IMR-90 (cell line): ENCODE measurements around the gene SH3BGRL3. TPM values are rescaled to one million over a fixed set of nuclear protein-coding genes. Genes with fewer than 3 reads are reported as not detected.

Source experiments
- ATAC-seq: fragments of 200-7000 bp; cut with Tn5 transposase; 2 replicates; pipeline ENCODE4 v1.9.1; 2020; ENCODE audit warnings: low read depth, mild to moderate bottlenecking, moderate library complexity
- BruUV-seq: library from RNA; stranded (reverse); fragments of 400-500 nt; replicated peaks from 2 replicates; lab custom pipeline; 2021; lab: Mats Ljungman, UMichigan
- CTCF ChIA-PET: fragments of 300-600 bp; formaldehyde crosslinking; extraction: SDS; loops from one replicate; lab custom pipeline; 2021; ENCODE audit warnings: antibody characterized with exemption; lab: Yijun Ruan, JAX
- POLR2A ChIA-PET: fragments of 300-600 bp; sonication (Branson Sonifier 250); formaldehyde crosslinking; loops from one replicate; lab custom pipeline; 2022; ENCODE audit warnings: antibody characterized with exemption; ENCODE audit not compliant: unreplicated experiment; lab: Charles Lee
- DNase-seq: peaks from one replicate; pipeline ENCODE4 v3.0.0; 2013
- H2AFZ ChIP-seq: replicated peaks from 2 replicates; pipeline ENCODE3; 2013; ENCODE audit warnings: low read length, mild to moderate bottlenecking; ENCODE audit not compliant: poor library complexity
- H2AK5ac ChIP-seq: 2 replicates; pipeline ENCODE4 v1.6.1; 2013; ENCODE audit warnings: low read depth, low read length, inconsistent platforms
- H2AK9ac ChIP-seq: replicated peaks from 2 replicates; pipeline ENCODE3; 2013; ENCODE audit warnings: mild to moderate bottlenecking, low read depth, low read length, moderate library complexity; ENCODE audit not compliant: poor library complexity
- H2BK120ac ChIP-seq: 2 replicates; pipeline ENCODE4 v1.6.1; 2013; ENCODE audit warnings: low read depth, low read length, inconsistent platforms
- H2BK15ac ChIP-seq: 3 replicates; pipeline ENCODE4 v1.6.1; 2013; ENCODE audit warnings: low read depth, low read length, inconsistent platforms
- H2BK20ac ChIP-seq: 2 replicates; pipeline ENCODE4 v1.6.1; 2013; ENCODE audit warnings: low read depth, mild to moderate bottlenecking, inconsistent platforms, low read length, moderate library complexity
- H2BK5ac ChIP-seq: 2 replicates; pipeline ENCODE4 v1.6.1; 2013; ENCODE audit warnings: mild to moderate bottlenecking, low read depth, low read length, inconsistent platforms; ENCODE audit not compliant: poor library complexity, severe bottlenecking
- H3K14ac ChIP-seq: replicated peaks from 2 replicates; pipeline ENCODE4 v1.6.1; 2013; ENCODE audit warnings: low read depth, low read length, inconsistent platforms
- H3K18ac ChIP-seq: 2 replicates; pipeline ENCODE4 v1.6.1; 2013; ENCODE audit warnings: low read depth, low read length, control low read depth
- H3K23ac ChIP-seq: 2 replicates; pipeline ENCODE4 v1.6.1; 2013; ENCODE audit warnings: low read depth, low read length, inconsistent platforms
- H3K27ac ChIP-seq: 2 replicates; pipeline ENCODE4 v1.5.1; 2013; ENCODE audit warnings: mild to moderate bottlenecking, control low read depth, low read length; ENCODE audit not compliant: insufficient read depth
- H3K27me3 ChIP-seq: 2 replicates; pipeline ENCODE4 v1.6.1; 2013; ENCODE audit warnings: low read length; ENCODE audit not compliant: control insufficient read depth, insufficient read depth
- H3K36me3 ChIP-seq: 2 replicates; pipeline ENCODE4 v1.6.1; 2013; ENCODE audit warnings: low read length, mixed read lengths; ENCODE audit not compliant: control insufficient read depth, insufficient read depth
- H3K4ac ChIP-seq: 2 replicates; pipeline ENCODE4 v1.6.1; 2013; ENCODE audit warnings: low read depth, low read length, inconsistent platforms
- H3K4me1 ChIP-seq: 2 replicates; pipeline ENCODE4 v1.6.1; 2013; ENCODE audit warnings: low read length, mixed read lengths; ENCODE audit not compliant: control insufficient read depth, insufficient read depth
- H3K4me2 ChIP-seq: 2 replicates; pipeline ENCODE4 v1.6.1; 2013; ENCODE audit warnings: low read depth, mild to moderate bottlenecking, control low read depth, low read length, moderate library complexity
- H3K4me3 ChIP-seq: 2 replicates; pipeline ENCODE4 v1.5.1; 2013; ENCODE audit warnings: low read depth, mild to moderate bottlenecking, control low read depth, low read length, moderate library complexity; ENCODE audit not compliant: insufficient read depth
- H3K56ac ChIP-seq: 2 replicates; pipeline ENCODE4 v1.6.1; 2013; ENCODE audit warnings: low read length, inconsistent platforms; ENCODE audit not compliant: insufficient read depth; ENCODE audit errors: extremely low read depth
- H3K79me1 ChIP-seq, 2 experiments: 2 replicates each; pipeline ENCODE4 v1.6.1; 2013; ENCODE audit warnings: low read length in 2 of 2, inconsistent platforms in 1 of 2, low read depth in 1 of 2
- H3K9ac ChIP-seq: 2 replicates; pipeline ENCODE4 v1.6.1; 2013; ENCODE audit warnings: low read depth, low read length, control low read depth
- H3K9me1 ChIP-seq: 2 replicates; pipeline ENCODE4 v1.6.1; 2013; ENCODE audit warnings: low read length, inconsistent platforms; ENCODE audit not compliant: insufficient read depth
- H3K9me3 ChIP-seq: 2 replicates; pipeline ENCODE4 v1.6.1; 2013; ENCODE audit warnings: low read length; ENCODE audit not compliant: control insufficient read depth, insufficient read depth
- H4K20me1 ChIP-seq: 2 replicates; pipeline ENCODE4 v1.6.1; 2013; ENCODE audit warnings: low read length, inconsistent platforms; ENCODE audit not compliant: insufficient read depth
- H4K5ac ChIP-seq: 2 replicates; pipeline ENCODE4 v1.6.1; 2013; ENCODE audit warnings: mild to moderate bottlenecking, low read depth, low read length, control low read depth
- H4K8ac ChIP-seq, 2 experiments: 2 replicates each; pipeline ENCODE4 v1.6.1; 2013; ENCODE audit warnings: low read depth in 2 of 2, low read length in 2 of 2, control low read depth in 1 of 2, inconsistent platforms in 1 of 2
- H4K91ac ChIP-seq: 2 replicates; pipeline ENCODE4 v1.6.1; 2013; ENCODE audit warnings: low read depth, low read length, inconsistent platforms; ENCODE audit not compliant: insufficient read depth
- BHLHE40 ChIP-seq: fragments of 150-350 bp; IDR thresholded peaks from 2 replicates; pipeline ENCODE4 v1.6.1; 2016; ENCODE audit warnings: mild to moderate bottlenecking, low read depth, low read length
- CEBPB ChIP-seq: IDR thresholded peaks from 2 replicates; pipeline ENCODE4 v1.6.1; 2012; ENCODE audit warnings: low read depth, low read length, improper control_type of control experiment
- CHD1 ChIP-seq: IDR thresholded peaks from 2 replicates; pipeline ENCODE4 v1.6.1; 2012; ENCODE audit warnings: low read depth, low read length, improper control_type of control experiment
- FOS ChIP-seq: fragments of 150-350 bp; IDR thresholded peaks from 2 replicates; pipeline ENCODE4 v1.6.1; 2016; ENCODE audit warnings: low read depth, low read length
- MAFK ChIP-seq: IDR thresholded peaks from 2 replicates; pipeline ENCODE4 v1.6.1; 2012; ENCODE audit warnings: low read depth, low read length, improper control_type of control experiment
- MAZ ChIP-seq: IDR thresholded peaks from 2 replicates; pipeline ENCODE4 v1.6.1; 2012; ENCODE audit warnings: low read depth, mild to moderate bottlenecking, low read length, improper control_type of control experiment, moderate library complexity, borderline replicate concordance
- MXI1 ChIP-seq: IDR thresholded peaks from 2 replicates; pipeline ENCODE4 v1.6.1; 2012; ENCODE audit warnings: low read depth, mild to moderate bottlenecking, low read length, moderate library complexity, borderline replicate concordance
- NFE2L2 ChIP-seq: fragments of 150-350 bp; IDR thresholded peaks from 2 replicates; pipeline ENCODE4 v1.6.1; 2016; ENCODE audit warnings: low read depth, mild to moderate bottlenecking, low read length
- POLR2A ChIP-seq: IDR thresholded peaks from 2 replicates; pipeline ENCODE4 v1.6.1; 2012; ENCODE audit warnings: mild to moderate bottlenecking, low read depth, low read length
- RAD21 ChIP-seq: IDR thresholded peaks from 2 replicates; pipeline ENCODE4 v1.6.1; 2012; ENCODE audit warnings: low read length, improper control_type of control experiment
- RCOR1 ChIP-seq: IDR thresholded peaks from 2 replicates; pipeline ENCODE4 v1.6.1; 2012; ENCODE audit warnings: mild to moderate bottlenecking, low read length, improper control_type of control experiment; ENCODE audit not compliant: insufficient replicate concordance
- RFX5 ChIP-seq: IDR thresholded peaks from 2 replicates; pipeline ENCODE4 v1.8.0; 2012; ENCODE audit warnings: low read depth, mild to moderate bottlenecking, low read length, moderate library complexity
- SMC3 ChIP-seq: fragments of 150-350 bp; IDR thresholded peaks from 2 replicates; pipeline ENCODE4 v1.6.1; 2016; ENCODE audit warnings: low read depth, mild to moderate bottlenecking, antibody characterized with exemption, low read length, moderate library complexity
- WGBS, 2 experiments: methylation state at CpG; one replicate each; pipeline versions ENCODE4 v1.1.5 to v1.1.7; 2013; ENCODE audit warnings: missing lambda C conversion rate in 2 of 2; ENCODE audit not compliant: insufficient read length in 1 of 2; ENCODE audit errors: extremely low coverage in 2 of 2; 5-methylcytosine and 5-hydroxymethylcytosine counted together
- dilution Hi-C: fragments of 300-500 bp; cut with HindIII; formaldehyde crosslinking; loops from one replicate; pipeline ENCODE4 v1.14.3; 2018; ENCODE audit warnings: low sequenced_read_pairs; ENCODE audit not compliant: unreplicated experiment
- in situ Hi-C: fragments of 300-500 bp; cut with MboI; formaldehyde crosslinking; loops from 3 replicates; pipeline ENCODE4 v1.14.3; 2019; ENCODE audit warnings: low sequenced_read_pairs, inconsistent platforms, mixed read lengths
- intact Hi-C: fragments of 100-400 bp; cut with micrococcal nuclease; formaldehyde crosslinking; loops from 2 replicates; pipeline ENCODE4 v1.10.0; 2022
- polyA plus RNA-seq, 3 experiments: library from polyadenylated mRNA; depleted of rRNA; stranded (reverse); fragments of >200 nt; gene quantifications; 2 replicates each; pipeline ENCODE4 v1.2.3, GENCODE V29; 2012; ENCODE audit warnings: low replicate concordance in 1 of 3
- total RNA-seq: library from RNA; depleted of rRNA; stranded (reverse); fragments of >200 nt; gene quantifications from 2 replicates; pipeline ENCODE4 v1.2.3, GENCODE V29; 2012
- TF ChIP-seq, protein P1 (sequence below): conservative IDR thresholded peaks from 2 replicates; pipeline ENCODE4 v1.5.1; 2012; ENCODE audit warnings: mild to moderate bottlenecking, low read depth, low read length, improper control_type of control experiment
- TF ChIP-seq, protein P2 (sequence below): fragments of 150-350 bp; IDR thresholded peaks from 2 replicates; pipeline ENCODE4 v1.6.1; 2016; ENCODE audit warnings: low read depth, mild to moderate bottlenecking, low read length, moderate library complexity, borderline replicate concordance
- TF ChIP-seq, protein P3 (sequence below): fragments of 150-350 bp; IDR thresholded peaks from 2 replicates; pipeline ENCODE4 v1.6.1; 2017; ENCODE audit warnings: mild to moderate bottlenecking, antibody characterized with exemption, low read length, low read depth

SH3BGRL3 gene
- total and polyA plus RNA-seq, 2 of the 4 experiments (the other 2 are of a cell fraction) = 35.0 to 483 TPM

DNA sequence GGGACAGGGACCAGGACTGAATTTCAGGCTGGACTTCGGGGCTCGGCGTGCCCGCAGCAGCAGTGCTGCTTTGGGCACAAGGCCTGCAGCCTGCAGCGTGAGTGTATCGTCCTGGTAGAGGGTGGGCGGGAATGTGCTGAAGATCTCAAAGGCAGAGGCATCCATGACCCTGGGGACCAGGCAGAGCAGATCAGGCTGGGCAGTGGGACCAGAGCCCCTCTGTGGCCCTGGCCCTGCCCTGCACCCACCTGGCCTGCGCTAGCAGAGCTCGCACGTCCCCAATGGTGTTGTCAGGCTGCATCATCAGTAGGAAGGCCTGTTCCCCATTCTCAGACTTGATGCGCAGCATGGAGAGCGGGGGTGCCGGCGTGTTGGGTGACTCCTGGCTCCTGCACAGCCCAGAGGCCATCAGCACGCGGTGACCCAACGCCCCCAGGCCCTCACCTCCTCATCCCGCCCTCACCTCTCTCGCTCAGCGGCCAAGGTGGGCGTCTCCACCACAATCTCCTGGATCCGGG lies 2.6 kb downstream of the SH3BGRL3 start:
- H3K4me2 ChIP-seq = peak overlapping the region; percentile 73
- H2AK9ac ChIP-seq = peak overlapping the region; percentile 80
- no peak overlapping the region for H2AFZ ChIP-seq
- H3K9me3 ChIP-seq = no peaks in the 10 kb centered on the region
- H3K79me1 ChIP-seq = peaks cover 20 to 75% of the 10 kb centered on the region in 2 experiments
- H4K91ac ChIP-seq = peak overlapping the region; percentile 63; the same call in 1 of the 2 replicates
- intact Hi-C loops (no loop called here), dilution Hi-C loops (no loop called here), in situ Hi-C loops (no loop called here)
- 0 out of 3 replicates have a peak overlapping the region, but pooled peaks have one; percentile 2 for H2BK15ac ChIP-seq
- peak overlapping the region; percentile 76 for H4K5ac ChIP-seq
- H3K23ac ChIP-seq = peak overlapping the region; percentile 44; the same call in 1 of the 2 replicates
- no peak overlapping the region for H3K56ac ChIP-seq
- peak overlapping the region; percentile 45 for H2BK120ac ChIP-seq
- peaks cover 48% of the 10 kb centered on the region for H3K9me1 ChIP-seq
- H3K9ac ChIP-seq = peak overlapping the region; percentile 36
- CTCF ChIA-PET = no interaction called here
- H4K20me1 ChIP-seq = peaks cover 44% of the 10 kb centered on the region
- H2BK20ac ChIP-seq = no peak overlapping the region
- peak overlapping the region; percentile 77 for H3K27ac ChIP-seq
- H3K18ac ChIP-seq = peak overlapping the region; percentile 48
- ATAC-seq (no peak), DNase-seq (no peak)
- H2BK5ac ChIP-seq = peak overlapping the region; percentile 98
- POLR2A ChIA-PET = no interaction called here
- TF ChIP-seq, protein P1, sequence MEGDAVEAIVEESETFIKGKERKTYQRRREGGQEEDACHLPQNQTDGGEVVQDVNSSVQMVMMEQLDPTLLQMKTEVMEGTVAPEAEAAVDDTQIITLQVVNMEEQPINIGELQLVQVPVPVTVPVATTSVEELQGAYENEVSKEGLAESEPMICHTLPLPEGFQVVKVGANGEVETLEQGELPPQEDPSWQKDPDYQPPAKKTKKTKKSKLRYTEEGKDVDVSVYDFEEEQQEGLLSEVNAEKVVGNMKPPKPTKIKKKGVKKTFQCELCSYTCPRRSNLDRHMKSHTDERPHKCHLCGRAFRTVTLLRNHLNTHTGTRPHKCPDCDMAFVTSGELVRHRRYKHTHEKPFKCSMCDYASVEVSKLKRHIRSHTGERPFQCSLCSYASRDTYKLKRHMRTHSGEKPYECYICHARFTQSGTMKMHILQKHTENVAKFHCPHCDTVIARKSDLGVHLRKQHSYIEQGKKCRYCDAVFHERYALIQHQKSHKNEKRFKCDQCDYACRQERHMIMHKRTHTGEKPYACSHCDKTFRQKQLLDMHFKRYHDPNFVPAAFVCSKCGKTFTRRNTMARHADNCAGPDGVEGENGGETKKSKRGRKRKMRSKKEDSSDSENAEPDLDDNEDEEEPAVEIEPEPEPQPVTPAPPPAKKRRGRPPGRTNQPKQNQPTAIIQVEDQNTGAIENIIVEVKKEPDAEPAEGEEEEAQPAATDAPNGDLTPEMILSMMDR = no peak
- TF ChIP-seq SMC3 = no peak
- TF ChIP-seq, protein P2, sequence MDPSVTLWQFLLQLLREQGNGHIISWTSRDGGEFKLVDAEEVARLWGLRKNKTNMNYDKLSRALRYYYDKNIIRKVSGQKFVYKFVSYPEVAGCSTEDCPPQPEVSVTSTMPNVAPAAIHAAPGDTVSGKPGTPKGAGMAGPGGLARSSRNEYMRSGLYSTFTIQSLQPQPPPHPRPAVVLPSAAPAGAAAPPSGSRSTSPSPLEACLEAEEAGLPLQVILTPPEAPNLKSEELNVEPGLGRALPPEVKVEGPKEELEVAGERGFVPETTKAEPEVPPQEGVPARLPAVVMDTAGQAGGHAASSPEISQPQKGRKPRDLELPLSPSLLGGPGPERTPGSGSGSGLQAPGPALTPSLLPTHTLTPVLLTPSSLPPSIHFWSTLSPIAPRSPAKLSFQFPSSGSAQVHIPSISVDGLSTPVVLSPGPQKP = no peak
- no peak for TF ChIP-seq NFE2L2
- no peak for TF ChIP-seq RCOR1
- TF ChIP-seq CHD1 = no peak
- no peak for TF ChIP-seq RAD21
- no peak for TF ChIP-seq RFX5
- no peak for TF ChIP-seq FOS
- no peak for TF ChIP-seq BHLHE40
- no peak for TF ChIP-seq POLR2A
- TF ChIP-seq, protein P3, sequence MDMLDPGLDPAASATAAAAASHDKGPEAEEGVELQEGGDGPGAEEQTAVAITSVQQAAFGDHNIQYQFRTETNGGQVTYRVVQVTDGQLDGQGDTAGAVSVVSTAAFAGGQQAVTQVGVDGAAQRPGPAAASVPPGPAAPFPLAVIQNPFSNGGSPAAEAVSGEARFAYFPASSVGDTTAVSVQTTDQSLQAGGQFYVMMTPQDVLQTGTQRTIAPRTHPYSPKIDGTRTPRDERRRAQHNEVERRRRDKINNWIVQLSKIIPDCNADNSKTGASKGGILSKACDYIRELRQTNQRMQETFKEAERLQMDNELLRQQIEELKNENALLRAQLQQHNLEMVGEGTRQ = no peak
- no peak for TF ChIP-seq CEBPB
- TF ChIP-seq MAZ = no peak
- TF ChIP-seq MAFK = no peak
- TF ChIP-seq MXI1 = no peak
- peak overlapping the region; percentile 15 to 70; a peak in 3 of 4 replicates for H4K8ac ChIP-seq
- peak overlapping the region; percentile 74 for H3K14ac ChIP-seq
- H3K4ac ChIP-seq = peak overlapping the region; percentile 64
- no TSS peak for BruUV-seq
- H3K4me1 ChIP-seq = peaks cover 56% of the 10 kb centered on the region
- no peaks in the 10 kb centered on the region for H3K27me3 ChIP-seq
- no peak overlapping the region for H3K4me3 ChIP-seq
- WGBS, 2 experiments = 75% methylated on average over 4 of the region's 22 CpGs; no CpG with 5 or more reads in 1 of the 2 experiments
- H2AK5ac ChIP-seq = peak overlapping the region; percentile 88
- peaks cover 21% of the 10 kb centered on the region for H3K36me3 ChIP-seq
